CD14-positive monocyte (primary cell): ENCODE measurements around the gene PCGF3. TPM values are rescaled to one million over a fixed set of nuclear protein-coding genes. Genes with fewer than 3 reads are reported as not detected.

Experiments used
- DNase-seq, 3 donors: peaks; one replicate each; pipeline ENCODE4 v3.0.0-alpha.2; 2011 to 2022
- H2AFZ ChIP-seq: 2 replicates; pipeline ENCODE4 v1.6.0; 2012; ENCODE audit warnings: mild to moderate bottlenecking, low read depth, low read length, inconsistent platforms; ENCODE audit not compliant: insufficient read depth, poor library complexity, severe bottlenecking
- H3K27ac ChIP-seq, 2 donors: 1 replicate in 1 of 2; 2 replicates in 1 of 2; pipeline ENCODE4 v1.5.1; 2012 to 2013; ENCODE audit warnings: low read length in 2 of 2, control low read depth in 1 of 2, inconsistent platforms in 1 of 2, low read depth in 1 of 2, mild to moderate bottlenecking in 1 of 2
- H3K27me3 ChIP-seq, 2 donors: one replicate each; pipeline versions ENCODE4 v1.6.0 to v1.6.1; 2011 to 2013; ENCODE audit warnings: low read length in 2 of 2; ENCODE audit not compliant: control insufficient read depth in 2 of 2, insufficient read depth in 2 of 2
- H3K36me3 ChIP-seq, 2 donors: replicated peaks in 1 of 2; 1 replicate in 1 of 2; 2 replicates in 1 of 2; pipeline versions ENCODE4 v1.5.1 to v1.6.1; 2012 to 2013; ENCODE audit warnings: low read length in 2 of 2, control low read depth in 1 of 2, inconsistent platforms in 1 of 2, mild to moderate bottlenecking in 1 of 2; ENCODE audit not compliant: insufficient read depth in 2 of 2, control insufficient read depth in 1 of 2
- H3K4me1 ChIP-seq, 2 donors: 1 replicate in 1 of 2; 2 replicates in 1 of 2; pipeline versions ENCODE4 v1.5.1 to v1.6.1; 2012 to 2013; ENCODE audit warnings: low read length in 2 of 2, control low read depth in 1 of 2, inconsistent platforms in 1 of 2, mild to moderate bottlenecking in 1 of 2, moderate library complexity in 1 of 2; ENCODE audit not compliant: insufficient read depth in 2 of 2, control insufficient read depth in 1 of 2
- H3K4me2 ChIP-seq: replicated peaks from 2 replicates; pipeline ENCODE3; 2012; ENCODE audit warnings: low read length, moderate library complexity, mild to moderate bottlenecking; ENCODE audit not compliant: poor library complexity, severe bottlenecking; ENCODE audit errors: extremely low read depth
- H3K4me3 ChIP-seq, 3 experiments: fragments of 200-600 bp in 1 of 3; sonication (generic) in 1 of 3; replicated peaks in 1 of 3; 1 replicate in 2 of 3; 2 replicates in 1 of 3; pipeline ENCODE4 v1.5.1; 2011 to 2013; ENCODE audit warnings: low read length in 3 of 3, mild to moderate bottlenecking in 3 of 3, control low read depth in 2 of 3, low read depth in 2 of 3, inconsistent platforms in 1 of 3, moderate library complexity in 1 of 3
- H3K79me2 ChIP-seq: 2 replicates; pipeline ENCODE4 v1.6.0; 2012; ENCODE audit warnings: mild to moderate bottlenecking, control low read depth, inconsistent platforms, low read length, moderate library complexity; ENCODE audit not compliant: insufficient read depth
- H3K9ac ChIP-seq: 2 replicates; pipeline ENCODE4 v1.6.0; 2017; ENCODE audit warnings: low read length, mild to moderate bottlenecking; ENCODE audit not compliant: insufficient read depth, poor library complexity, severe bottlenecking
- H3K9me3 ChIP-seq, 2 donors: replicated peaks in 1 of 2; 1 replicate in 1 of 2; 2 replicates in 1 of 2; pipeline versions ENCODE4 v1.5.1 to v1.6.1; 2012 to 2013; ENCODE audit warnings: low read length in 2 of 2, control low read depth in 1 of 2; ENCODE audit not compliant: control insufficient read depth in 1 of 2, insufficient read depth in 1 of 2
- H4K20me1 ChIP-seq: 2 replicates; pipeline ENCODE4 v1.6.0; 2012; ENCODE audit warnings: mild to moderate bottlenecking, low read length, control low read depth, moderate library complexity; ENCODE audit not compliant: insufficient read depth
- H3K27ac Mint-ChIP-seq, 7 donors: one replicate each; pipeline ENCODE4 v1.8.0; 2020; ENCODE audit warnings: mild to moderate bottlenecking in 7 of 7, mixed read lengths in 7 of 7, moderate library complexity in 6 of 7, inconsistent platforms in 2 of 7
- H3K27me3 Mint-ChIP-seq, 3 donors: one replicate each; pipeline ENCODE4 v1.8.0; 2021 to 2022; ENCODE audit warnings: low read depth in 3 of 3, mild to moderate bottlenecking in 3 of 3, mixed read lengths in 3 of 3, moderate library complexity in 3 of 3, inconsistent platforms in 1 of 3
- H3K36me3 Mint-ChIP-seq, 2 donors: one replicate each; pipeline ENCODE4 v1.8.0; 2020; ENCODE audit warnings: mixed read lengths in 2 of 2, inconsistent platforms in 1 of 2, mild to moderate bottlenecking in 1 of 2
- H3K4me1 Mint-ChIP-seq: one replicate; pipeline ENCODE4 v1.8.0; 2020; ENCODE audit warnings: mild to moderate bottlenecking, mixed read lengths
- H3K4me3 Mint-ChIP-seq, 2 donors: one replicate each; pipeline ENCODE4 v1.8.0; 2020; ENCODE audit warnings: mild to moderate bottlenecking in 2 of 2, mixed read lengths in 2 of 2, moderate library complexity in 1 of 2
- H3K9me3 Mint-ChIP-seq, 7 donors: one replicate each; pipeline ENCODE4 v1.8.0; 2020 to 2022; ENCODE audit warnings: mixed read lengths in 7 of 7, mild to moderate bottlenecking in 6 of 7, moderate library complexity in 6 of 7, inconsistent platforms in 2 of 7
- CTCF ChIP-seq: fragments of 200-600 bp; IDR thresholded peaks from one replicate; pipeline ENCODE4 v1.8.0; 2022; ENCODE audit warnings: antibody characterized with exemption, mild to moderate bottlenecking
- WGBS: methylation state at CpG from one replicate; pipeline ENCODE4 v1.1.5; 2013; ENCODE audit warnings: missing lambda C conversion rate; ENCODE audit not compliant: insufficient coverage; 5-methylcytosine and 5-hydroxymethylcytosine counted together
- intact Hi-C, 2 donors: fragments of 100-400 bp; cut with micrococcal nuclease; formaldehyde crosslinking; loops; one replicate each; pipeline versions ENCODE4 v1.15.0 to v1.15.1; 2023
- polyA plus RNA-seq, 3 donors: library from polyadenylated mRNA; depleted of rRNA in 1 of 3; unstranded in 2 of 3; stranded (reverse) in 1 of 3; fragments of 300-500 nt in 2 of 3; fragments of >200 nt in 1 of 3; fragmentation: Illumina TruSeq in 2 of 3; gene quantifications; 1 replicate in 2 of 3; 2 replicates in 1 of 3; pipeline ENCODE4 v1.2.3, GENCODE V29; 2012 to 2021

PCGF3 gene
- polyA plus RNA-seq, 3 donors: 7.0 to 163 (median 8.3) TPM

GRCh38 chr4:674172-675035 lies 31.2 kb upstream of the PCGF3 start, which contains the start of the genes ATP5ME and MYL5:
TSS of gene ATP5ME (minus strand) at chr4:674276. CDS start at chr4:674247, 29 bp downstream.
TSS of gene MYL5 (plus strand) at chr4:674542. CDS start at chr4:678027, 3,485 bp downstream.
- H3K36me3 Mint-ChIP-seq: peaks cover 22 to 29% of the 10 kb centered on the region in 2 donors
- under 1% methylated on average over 82 of the region's 84 CpGs for WGBS
- H4K20me1 ChIP-seq: no peaks in the 10 kb centered on the region
- peak within 1 kb of the TSS; percentile 94 for H2AFZ ChIP-seq
- intact Hi-C loops: loop anchor here (5.0 to 10.0 kb wide), 2 partner anchors 33 to 180 kb away; partner anchors contain the start of genes PCGF3 (in 1 of the 2), PIGG (in 1 of the 2) and ZNF721 (in 1 of the 2)
- H3K9me3 ChIP-seq: no peaks in the 10 kb centered on the region
- no peaks in the 10 kb centered on the region for H3K27me3 ChIP-seq
- H3K4me1 ChIP-seq: peaks cover 19 to 23% of the 10 kb centered on the region in 2 donors
- peak; percentile 94 to 96 (median 96) for DNase-seq
- H3K9ac ChIP-seq: peak within 1 kb of the TSS; percentile 98
- no peaks in the 10 kb centered on the region for H3K9me3 Mint-ChIP-seq
- peaks cover 20% of the 10 kb centered on the region for H3K79me2 ChIP-seq
- H3K4me1 Mint-ChIP-seq: peaks cover 13% of the 10 kb centered on the region
- peaks cover 2 to 6% (median 5%) of the 10 kb centered on the region in 3 donors for H3K27me3 Mint-ChIP-seq
- peak within 1 kb of the TSS; percentile 56 to 96 for H3K27ac ChIP-seq
- H3K4me3 ChIP-seq: peak within 1 kb of the TSS; percentile 77 to 92 (median 84)
- peak within 1 kb of the TSS; percentile 82 to 92 (median 85) for H3K27ac Mint-ChIP-seq
- peak within 1 kb of the TSS; percentile 75 for H3K4me2 ChIP-seq
- TF ChIP-seq CTCF: peak; percentile 93
- H3K4me3 Mint-ChIP-seq: peak within 1 kb of the TSS; percentile 77 to 86
- peaks cover 12 to 20% of the 10 kb centered on the region in 2 donors for H3K36me3 ChIP-seq
